Gastroesophageal sphincter (tissue), 4 donors: Measurements from ENCODE around the gene CPN2. TPM values are rescaled to one million over a fixed set of nuclear protein-coding genes. Genes with fewer than 3 reads are reported as not detected.
A peak's percentile ranks its signal among the peaks of the same experiment; 100 is the strongest.

Experiments
- ATAC-seq: fragments of 150-250 bp; one replicate; pipeline ENCODE4 v1.9.1; 2016; ENCODE audit warnings: mild to moderate bottlenecking, moderate library complexity
- H3K27ac ChIP-seq, 4 donors: fragments of 200-600 bp; sonication (generic) in 3 of 4; 1 replicate in 3 of 4; 2 replicates in 1 of 4; pipeline ENCODE4 v1.5.1; 2016 to 2019
- H3K27me3 ChIP-seq: fragments of 200-600 bp; sonication (generic); one replicate; pipeline ENCODE4 v1.5.1; 2019
- H3K36me3 ChIP-seq, 2 donors: fragments of 200-600 bp; sonication (generic); one replicate each; pipeline ENCODE4 v1.5.1; 2019; ENCODE audit warnings: control low read depth in 1 of 2
- H3K4me1 ChIP-seq, 3 donors: fragments of 200-600 bp; sonication (generic); 1 replicate in 2 of 3; 2 replicates in 1 of 3; pipeline ENCODE4 v1.5.1; 2016 to 2019; ENCODE audit warnings: control low read depth in 2 of 3
- H3K4me3 ChIP-seq, 2 donors: fragments of 200-600 bp; sonication (generic); one replicate each; pipeline ENCODE4 v1.5.1; 2019; ENCODE audit warnings: mild to moderate bottlenecking in 1 of 2, moderate library complexity in 1 of 2
- H3K9me3 ChIP-seq, 3 donors: fragments of 200-600 bp; sonication (generic); one replicate each; pipeline ENCODE4 v1.5.1; 2017 to 2019; ENCODE audit warnings: control low read depth in 2 of 3
- CTCF ChIP-seq, 4 experiments: fragments of 200-600 bp in 2 of 4; fragments of 450-650 bp in 2 of 4; sonication (generic) in 1 of 4; IDR thresholded peaks; one replicate each; pipeline ENCODE4 v1.5.1; 2017 to 2019; ENCODE audit warnings: antibody characterized with exemption in 4 of 4, mild to moderate bottlenecking in 2 of 4, moderate library complexity in 2 of 4
- EP300 ChIP-seq: sonication (generic); formaldehyde crosslinking; IDR thresholded peaks from one replicate; pipeline ENCODE4 v1.6.1; 2017; ENCODE audit warnings: antibody characterized with exemption, mild to moderate bottlenecking
- POLR2A ChIP-seq, 2 donors: fragments of 450-650 bp; IDR thresholded peaks; one replicate each; pipeline ENCODE4 v1.6.1; 2017; ENCODE audit warnings: antibody characterized with exemption in 2 of 2, mild to moderate bottlenecking in 2 of 2, moderate library complexity in 1 of 2
- POLR2AphosphoS5 ChIP-seq: sonication (generic); formaldehyde crosslinking; IDR thresholded peaks from one replicate; pipeline ENCODE4 v1.6.1; 2017; ENCODE audit warnings: antibody characterized with exemption
- WGBS, 2 donors: methylation state at CpG; one replicate each; pipeline ENCODE4 v1.1.5; 2018; ENCODE audit warnings: low coverage in 1 of 2; 5-methylcytosine and 5-hydroxymethylcytosine counted together
- total RNA-seq, 4 donors: library from RNA; depleted of rRNA; stranded (reverse); fragments of >200 nt; gene quantifications; one replicate each; pipeline ENCODE4 v1.1.0, GENCODE V29; 2016

CPN2 gene
- total RNA-seq, 4 donors from 2014 or later = not detected

- Histone ChIP-seq H3K4me3 (no peak overlapping the region), H3K36me3 (no peaks in the 10 kb centered on the region), H3K4me1 (no peaks in the 10 kb centered on the region), H3K9me3 (no peaks in the 10 kb centered on the region), H3K27ac (no peak overlapping the region), H3K27me3 (peaks cover 17% of the 10 kb centered on the region)
- TF ChIP-seq POLR2A (IDR thresholded peaks at IDR 0.05) = no peak
- no peak for TF ChIP-seq POLR2AphosphoS5
- no peak for TF ChIP-seq CTCF (IDR thresholded peaks at IDR 0.05)
- TF ChIP-seq EP300 = no peak
- ATAC-seq = no peak
- WGBS, 2 donors = 88 to 92% methylated on average over 6 to 10 of the region's 11 CpGs
Observed at GRCh38 chr3:194357681-194358080, 6.6 kb upstream of the CPN2 start.

- 55 to 69% methylated on average over 3 to 7 of the region's 7 CpGs for WGBS, 2 donors
- Histone ChIP-seq H3K9me3 (no peaks in the 10 kb centered on the region), H3K27ac (no peak overlapping the region), H3K4me1 (no peaks in the 10 kb centered on the region), H3K4me3 (no peak overlapping the region), H3K36me3 (no peaks in the 10 kb centered on the region), H3K27me3 (peaks cover 17% of the 10 kb centered on the region)
- TF ChIP-seq POLR2AphosphoS5 = no peak
- no peak for ATAC-seq
Observed at GRCh38 chr3:194355379-194355778, 4.3 kb upstream of the CPN2 start.

- Histone ChIP-seq H3K27ac (no peak overlapping the region), H3K27me3 (peaks cover 12% of the 10 kb centered on the region), H3K4me1 (no peaks in the 10 kb centered on the region), H3K36me3 (no peaks in the 10 kb centered on the region), H3K4me3 (no peak overlapping the region), H3K9me3 (no peaks in the 10 kb centered on the region)
- WGBS, 2 donors = 92 to 94% methylated on average over 2 of the region's 2 CpGs
- no peak for ATAC-seq
- TF ChIP-seq EP300 = no peak
Observed at GRCh38 chr3:194354315-194354714, 3.2 kb upstream of the CPN2 start.

- 87 to 89% methylated on average over 7 to 9 of the region's 10 CpGs for WGBS, 2 donors
Observed at GRCh38 chr3:194352667-194353246, 1.6 kb upstream of the CPN2 start.

GRCh38 chr3:194351952-194352536 lies 916 bp upstream of the CPN2 start:
- TF ChIP-seq EP300 = no peak
- no peak for TF ChIP-seq POLR2AphosphoS5
- TF ChIP-seq POLR2A (IDR thresholded peaks at IDR 0.05) = no peak
- TF ChIP-seq CTCF (IDR thresholded peaks at IDR 0.05) = no peak
- ATAC-seq = peak; percentile 49
- 86 to 89% methylated on average over 13 to 14 of the region's 14 CpGs for WGBS, 2 donors
- Histone ChIP-seq H3K9me3 (no peaks in the 10 kb centered on the region), H3K4me1 (no peaks in the 10 kb centered on the region), H3K27ac (no peak overlapping the region), H3K36me3 (no peaks in the 10 kb centered on the region), H3K4me3 (no peak overlapping the region), H3K27me3 (peaks cover 5% of the 10 kb centered on the region)

More at GRCh38 chr3:194352667-194353246, 1.6 kb upstream of the CPN2 start:
- Histone ChIP-seq H3K9me3 (no peaks in the 10 kb centered on the region), H3K27me3 (peaks cover 5% of the 10 kb centered on the region), H3K27ac (no peak overlapping the region), H3K4me1 (no peaks in the 10 kb centered on the region), H3K4me3 (no peak overlapping the region), H3K36me3 (no peaks in the 10 kb centered on the region)
- TF ChIP-seq EP300 = no peak
- ATAC-seq = no peak

GRCh38 chr3:194350726-194351071 lies 429 bp downstream of the CPN2 start:
- TF ChIP-seq POLR2AphosphoS5 (no peak), POLR2A (IDR thresholded peaks at IDR 0.05) (no peak), EP300 (no peak), CTCF (IDR thresholded peaks at IDR 0.05) (no peak)
- H3K4me1 ChIP-seq = no peaks in the 10 kb centered on the region
- H3K36me3 ChIP-seq = no peaks in the 10 kb centered on the region
- WGBS, 2 donors = 78 to 86% methylated on average over 2 to 3 of the region's 3 CpGs
- no peak overlapping the region for H3K27ac ChIP-seq
- H3K9me3 ChIP-seq = no peaks in the 10 kb centered on the region
- H3K27me3 ChIP-seq = peaks cover 2% of the 10 kb centered on the region
- no peak overlapping the region for H3K4me3 ChIP-seq
- no peak for ATAC-seq
